ENCODE data around the gene VPS4A.

DNA sequence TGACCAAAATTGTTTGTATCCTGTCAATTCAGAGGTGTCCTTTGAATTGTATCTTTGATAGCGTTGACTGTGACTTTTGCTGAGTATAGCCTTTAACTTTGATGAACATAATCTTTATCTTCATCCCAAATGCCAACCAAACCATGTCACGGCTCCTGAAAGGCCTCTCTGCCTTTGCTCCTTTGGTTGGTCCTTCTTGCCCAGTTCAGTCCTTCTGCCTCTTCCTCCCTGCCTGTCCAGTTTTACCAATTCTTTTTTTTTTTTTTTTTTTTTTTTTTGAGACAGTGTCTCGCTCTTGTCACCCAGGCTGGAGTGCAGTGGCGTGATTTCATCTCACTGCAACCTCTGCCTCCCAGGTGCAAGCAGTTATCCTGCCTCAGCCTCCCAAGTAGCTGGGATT is 12.9 kb upstream of the VPS4A start:
- TF ChIP-seq, protein P1, sequence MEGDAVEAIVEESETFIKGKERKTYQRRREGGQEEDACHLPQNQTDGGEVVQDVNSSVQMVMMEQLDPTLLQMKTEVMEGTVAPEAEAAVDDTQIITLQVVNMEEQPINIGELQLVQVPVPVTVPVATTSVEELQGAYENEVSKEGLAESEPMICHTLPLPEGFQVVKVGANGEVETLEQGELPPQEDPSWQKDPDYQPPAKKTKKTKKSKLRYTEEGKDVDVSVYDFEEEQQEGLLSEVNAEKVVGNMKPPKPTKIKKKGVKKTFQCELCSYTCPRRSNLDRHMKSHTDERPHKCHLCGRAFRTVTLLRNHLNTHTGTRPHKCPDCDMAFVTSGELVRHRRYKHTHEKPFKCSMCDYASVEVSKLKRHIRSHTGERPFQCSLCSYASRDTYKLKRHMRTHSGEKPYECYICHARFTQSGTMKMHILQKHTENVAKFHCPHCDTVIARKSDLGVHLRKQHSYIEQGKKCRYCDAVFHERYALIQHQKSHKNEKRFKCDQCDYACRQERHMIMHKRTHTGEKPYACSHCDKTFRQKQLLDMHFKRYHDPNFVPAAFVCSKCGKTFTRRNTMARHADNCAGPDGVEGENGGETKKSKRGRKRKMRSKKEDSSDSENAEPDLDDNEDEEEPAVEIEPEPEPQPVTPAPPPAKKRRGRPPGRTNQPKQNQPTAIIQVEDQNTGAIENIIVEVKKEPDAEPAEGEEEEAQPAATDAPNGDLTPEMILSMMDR (IDR thresholded peaks at IDR 0.05), result no peak
- no peak for TF ChIP-seq POLR2AphosphoS5 (IDR thresholded peaks at IDR 0.05)
- TF ChIP-seq POLR2A (IDR thresholded peaks at IDR 0.05), result no peak
- no peak for TF ChIP-seq EP300 (IDR thresholded peaks at IDR 0.05)

Measured in stomach (tissue), 4 donors.